Uterus (tissue), 2 donors: ENCODE results near the gene SPTLC1.

Experiments used
- POLR2A ChIP-seq, 2 donors: fragments of 450-650 bp; IDR thresholded peaks; one replicate each; pipeline ENCODE4 v1.6.1; 2016; ENCODE audit warnings: antibody characterized with exemption in 2 of 2, mild to moderate bottlenecking in 1 of 2, moderate library complexity in 1 of 2
- TF ChIP-seq, protein P1 (sequence below), 4 experiments: fragments of 200-600 bp in 2 of 4; fragments of 450-650 bp in 2 of 4; sonication (generic) in 2 of 4; IDR thresholded peaks; one replicate each; pipeline ENCODE4 v1.5.1; 2016 to 2019; ENCODE audit warnings: antibody characterized with exemption in 4 of 4, mild to moderate bottlenecking in 2 of 4, moderate library complexity in 1 of 4

- TF ChIP-seq, protein P1, sequence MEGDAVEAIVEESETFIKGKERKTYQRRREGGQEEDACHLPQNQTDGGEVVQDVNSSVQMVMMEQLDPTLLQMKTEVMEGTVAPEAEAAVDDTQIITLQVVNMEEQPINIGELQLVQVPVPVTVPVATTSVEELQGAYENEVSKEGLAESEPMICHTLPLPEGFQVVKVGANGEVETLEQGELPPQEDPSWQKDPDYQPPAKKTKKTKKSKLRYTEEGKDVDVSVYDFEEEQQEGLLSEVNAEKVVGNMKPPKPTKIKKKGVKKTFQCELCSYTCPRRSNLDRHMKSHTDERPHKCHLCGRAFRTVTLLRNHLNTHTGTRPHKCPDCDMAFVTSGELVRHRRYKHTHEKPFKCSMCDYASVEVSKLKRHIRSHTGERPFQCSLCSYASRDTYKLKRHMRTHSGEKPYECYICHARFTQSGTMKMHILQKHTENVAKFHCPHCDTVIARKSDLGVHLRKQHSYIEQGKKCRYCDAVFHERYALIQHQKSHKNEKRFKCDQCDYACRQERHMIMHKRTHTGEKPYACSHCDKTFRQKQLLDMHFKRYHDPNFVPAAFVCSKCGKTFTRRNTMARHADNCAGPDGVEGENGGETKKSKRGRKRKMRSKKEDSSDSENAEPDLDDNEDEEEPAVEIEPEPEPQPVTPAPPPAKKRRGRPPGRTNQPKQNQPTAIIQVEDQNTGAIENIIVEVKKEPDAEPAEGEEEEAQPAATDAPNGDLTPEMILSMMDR (IDR thresholded peaks at IDR 0.05), result no peak
- TF ChIP-seq POLR2A (IDR thresholded peaks at IDR 0.05), result no peak
Measured at GRCh38 chr9:91991721-91992341, 123.4 kb downstream of the SPTLC1 start.
